Measurements from ENCODE around the gene PRR20B. TPM values are rescaled to one million over a fixed set of nuclear protein-coding genes. Genes with fewer than 3 reads are reported as not detected.
"Not testable (repeated sequence)": the region's sequence is repeated elsewhere in the genome, so short reads cannot be mapped to it uniquely, and the experiment has no call there.

The PRR20B gene
- total RNA-seq = not detected

DNA sequence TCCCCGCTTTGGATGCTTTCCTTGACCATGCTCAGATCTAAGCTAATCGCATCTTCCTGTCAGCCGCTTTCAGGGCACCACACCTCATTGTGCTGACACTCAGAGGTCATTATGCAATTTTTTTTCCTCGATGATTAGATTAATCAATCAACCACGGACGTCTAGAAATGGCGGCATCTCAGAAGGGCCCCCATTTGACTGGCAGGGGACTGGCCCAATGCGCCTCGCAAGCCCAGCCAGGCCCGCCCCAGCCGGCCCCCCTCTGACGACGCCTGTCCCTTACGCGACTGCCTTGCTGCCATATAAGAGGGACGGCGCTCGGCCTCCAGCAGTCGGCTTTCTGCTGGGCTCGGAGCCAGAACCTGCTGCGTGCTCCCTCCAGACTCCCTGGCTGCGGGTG, at the start of gene PRR20B:
Gene PRR20B (plus strand): TSS at position 301 of the 400 bp plus-strand sequence. CDS start 387 bp downstream, outside the sequence.
- not testable (repeated sequence) for ATAC-seq

DNA sequence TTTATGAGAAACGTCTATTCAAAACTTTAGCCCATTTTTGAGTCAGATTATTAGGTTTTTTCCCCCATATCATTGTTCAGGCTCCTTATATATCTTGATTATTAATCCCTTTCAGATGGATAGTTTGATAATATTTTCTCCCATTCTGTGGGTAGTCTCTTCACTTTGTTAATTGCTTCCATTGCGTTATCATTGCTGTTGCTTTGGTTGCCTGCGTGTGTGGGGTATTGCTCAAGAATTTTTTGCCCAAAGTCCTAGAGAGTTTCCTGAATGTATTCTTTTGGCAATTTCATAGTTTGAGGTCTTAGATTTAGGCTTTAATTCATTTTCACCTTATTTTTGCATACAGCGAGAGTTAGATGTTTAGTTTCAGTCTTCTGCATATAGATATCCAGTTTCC, 32.3 kb upstream of the PRR20B start:
- ATAC-seq = no peak

DNA sequence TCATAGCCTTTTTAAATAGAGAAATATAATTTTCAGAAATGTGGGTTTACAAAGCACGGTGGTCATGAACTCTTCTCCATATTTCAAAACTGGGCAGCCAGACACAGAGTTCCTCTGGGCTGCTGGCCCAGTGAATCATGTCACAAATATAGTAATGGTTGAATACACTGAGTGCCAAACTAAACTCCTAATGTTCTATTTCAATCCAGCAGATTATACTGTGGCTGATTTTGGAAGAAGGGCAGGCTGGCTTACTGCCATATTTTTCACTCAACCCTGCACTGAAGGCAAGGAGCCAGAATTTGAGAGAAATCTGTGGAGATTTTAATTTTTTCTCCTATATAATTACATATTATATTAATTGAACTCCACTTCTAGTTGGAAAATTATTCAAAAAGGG, 23.6 kb upstream of the PRR20B start:
- ATAC-seq = no peak

DNA sequence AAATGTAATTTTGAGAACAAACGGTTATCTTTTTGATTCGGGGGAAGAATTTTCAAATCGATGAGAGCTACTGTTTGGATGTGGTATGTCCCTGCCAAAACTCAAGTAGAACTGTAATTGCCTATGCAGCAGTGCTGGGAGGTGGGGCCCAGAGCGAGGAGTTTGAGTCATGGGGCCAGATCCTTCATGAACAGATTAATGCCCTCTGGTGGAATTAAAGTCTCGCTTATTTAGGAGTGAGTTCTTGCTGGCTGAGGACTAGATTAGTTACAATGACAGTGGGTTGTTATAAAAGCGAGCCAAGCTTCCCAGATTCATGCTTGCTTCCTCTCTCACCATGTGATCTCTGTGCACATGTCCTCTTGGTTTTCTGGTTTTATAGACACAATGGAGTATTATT, 18.4 kb upstream of the PRR20B start:
- ATAC-seq = no peak

DNA sequence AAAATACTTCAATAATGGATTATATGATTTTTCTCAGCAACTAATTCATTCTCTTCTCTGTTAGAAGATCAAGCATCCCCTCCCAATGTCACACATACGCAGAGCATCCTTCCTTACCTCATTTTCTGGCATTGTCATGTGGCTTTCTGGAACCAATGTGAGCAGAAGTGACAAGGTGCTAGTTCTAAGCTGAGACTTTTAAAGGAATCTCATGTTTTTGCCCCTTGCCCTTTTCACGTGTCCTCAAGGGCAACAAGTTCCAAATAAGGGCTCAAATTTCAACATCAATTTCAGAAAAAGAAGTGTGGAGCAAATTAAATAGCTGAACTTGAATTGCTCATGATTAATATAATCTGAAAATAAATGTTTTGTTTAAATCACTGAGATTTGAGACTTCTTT, 11.2 kb upstream of the PRR20B start:
- ATAC-seq = no peak

DNA sequence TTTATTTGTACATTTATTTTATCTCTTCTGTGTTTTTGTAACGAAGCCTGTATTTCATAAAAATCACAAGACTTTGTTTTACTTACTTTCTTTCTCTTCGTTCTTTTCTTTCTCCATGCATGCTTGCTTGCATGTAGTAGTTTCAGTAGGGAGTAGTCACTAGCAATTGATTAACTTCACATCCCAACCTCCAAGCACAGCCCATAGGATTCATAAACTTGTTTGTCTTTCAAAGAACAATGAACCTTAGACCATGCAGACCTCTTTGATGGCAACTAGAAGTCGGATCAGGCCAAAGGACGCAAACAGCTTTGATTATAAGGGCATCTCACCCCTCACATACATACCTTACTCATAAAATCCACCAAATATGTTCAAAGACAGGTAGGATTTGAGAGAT, 9.7 kb upstream of the PRR20B start:
- ATAC-seq = no peak

DNA sequence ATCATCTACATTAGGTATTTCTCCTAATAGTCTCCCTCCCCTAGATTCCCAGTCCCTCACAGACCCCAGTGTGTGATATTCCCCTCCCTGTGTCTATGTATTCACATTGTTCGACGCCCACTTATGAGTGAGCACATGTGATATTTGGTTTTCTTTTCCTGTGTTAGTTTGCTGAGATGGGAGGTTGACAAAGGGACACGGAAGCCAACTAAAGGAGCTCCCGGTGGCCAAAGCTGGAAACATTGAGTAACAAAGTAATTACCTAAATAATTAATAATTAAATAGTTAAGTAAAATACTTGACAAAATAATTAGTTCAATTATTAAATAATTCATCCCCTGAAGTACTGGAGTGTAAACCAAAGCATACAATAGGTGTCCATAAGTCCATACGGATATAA, 8.3 kb upstream of the PRR20B start:
- ATAC-seq = no peak

DNA sequence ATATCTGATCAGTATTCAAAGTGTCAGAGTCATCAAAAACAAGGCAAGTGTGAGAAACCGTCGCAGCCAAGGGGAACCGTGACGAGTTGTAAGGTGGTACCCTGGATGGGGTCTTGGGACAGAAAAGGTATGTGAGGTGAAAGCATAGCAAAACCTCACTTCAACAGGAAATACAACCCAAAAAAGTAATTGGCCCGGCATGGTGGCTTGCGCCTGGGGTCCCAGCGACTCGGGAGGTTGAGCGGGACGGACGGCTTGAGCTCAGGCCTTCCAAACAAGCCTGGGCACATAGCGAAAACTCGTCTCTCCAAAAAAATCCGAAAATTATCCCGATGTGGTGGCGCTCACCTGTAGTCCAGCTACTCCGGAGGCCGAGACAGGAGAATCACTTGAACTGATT, 7.5 kb upstream of the PRR20B start:
- not testable (repeated sequence) for ATAC-seq

DNA sequence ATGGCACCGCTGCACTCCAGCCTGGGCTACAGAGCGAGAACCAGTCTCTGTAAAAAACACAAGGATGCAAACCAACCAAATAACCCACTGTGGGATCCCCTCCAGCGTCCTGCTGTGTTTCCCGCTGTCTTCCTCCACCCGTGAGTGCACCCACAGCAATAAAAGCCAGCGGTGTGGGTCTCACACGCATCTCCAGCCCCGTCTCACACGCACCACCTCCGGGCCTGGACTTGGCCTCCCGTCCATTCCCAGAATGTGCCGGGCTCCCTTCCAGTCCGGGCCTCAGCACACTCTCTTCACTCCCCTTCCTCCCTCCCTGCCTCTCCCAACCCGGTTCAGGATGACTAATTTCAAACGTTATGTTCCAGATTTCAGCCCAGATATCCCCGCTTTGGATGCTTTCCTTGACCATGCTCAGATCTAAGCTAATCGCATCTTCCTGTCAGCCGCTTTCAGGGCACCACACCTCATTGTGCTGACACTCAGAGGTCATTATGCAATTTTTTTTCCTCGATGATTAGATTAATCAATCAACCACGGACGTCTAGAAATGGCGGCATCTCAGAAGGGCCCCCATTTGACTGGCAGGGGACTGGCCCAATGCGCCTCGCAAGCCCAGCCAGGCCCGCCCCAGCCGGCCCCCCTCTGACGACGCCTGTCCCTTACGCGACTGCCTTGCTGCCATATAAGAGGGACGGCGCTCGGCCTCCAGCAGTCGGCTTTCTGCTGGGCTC, 6.9 kb upstream of the PRR20B start, which contains the start of gene PRR20A:
Gene PRR20A (plus strand): TSS at position 684 of the 734 bp plus-strand sequence. CDS start 387 bp downstream, outside the sequence.
- ATAC-seq = not testable (repeated sequence)

DNA sequence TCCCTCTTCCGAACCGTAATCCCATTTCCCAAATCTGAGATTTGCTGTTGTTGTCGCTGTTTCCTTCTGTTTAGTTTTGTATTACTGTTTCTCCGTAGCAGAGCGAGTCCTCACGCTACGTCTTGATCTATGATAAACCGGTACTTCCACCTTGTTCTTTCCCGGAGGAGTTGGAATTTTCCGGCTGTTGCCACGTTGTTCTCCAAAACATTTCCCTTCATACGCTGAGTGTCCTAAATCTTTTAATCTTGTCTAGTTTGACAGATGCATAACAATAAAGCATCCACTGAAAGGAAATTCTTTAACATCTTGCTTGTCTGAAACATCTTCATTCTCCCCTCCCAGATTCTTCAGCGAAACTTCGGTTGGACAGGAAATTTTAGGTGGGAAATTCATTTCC, 818 bp downstream of the PRR20B start:
- ATAC-seq = not testable (repeated sequence)

DNA sequence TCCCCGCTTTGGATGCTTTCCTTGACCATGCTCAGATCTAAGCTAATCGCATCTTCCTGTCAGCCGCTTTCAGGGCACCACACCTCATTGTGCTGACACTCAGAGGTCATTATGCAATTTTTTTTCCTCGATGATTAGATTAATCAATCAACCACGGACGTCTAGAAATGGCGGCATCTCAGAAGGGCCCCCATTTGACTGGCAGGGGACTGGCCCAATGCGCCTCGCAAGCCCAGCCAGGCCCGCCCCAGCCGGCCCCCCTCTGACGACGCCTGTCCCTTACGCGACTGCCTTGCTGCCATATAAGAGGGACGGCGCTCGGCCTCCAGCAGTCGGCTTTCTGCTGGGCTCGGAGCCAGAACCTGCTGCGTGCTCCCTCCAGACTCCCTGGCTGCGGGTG, 6.5 kb downstream of the PRR20B start, which contains the start of gene PRR20C:
Gene PRR20C (plus strand): TSS at position 301 of the 400 bp plus-strand sequence. CDS start 387 bp downstream, outside the sequence.
- not testable (repeated sequence) for ATAC-seq

DNA sequence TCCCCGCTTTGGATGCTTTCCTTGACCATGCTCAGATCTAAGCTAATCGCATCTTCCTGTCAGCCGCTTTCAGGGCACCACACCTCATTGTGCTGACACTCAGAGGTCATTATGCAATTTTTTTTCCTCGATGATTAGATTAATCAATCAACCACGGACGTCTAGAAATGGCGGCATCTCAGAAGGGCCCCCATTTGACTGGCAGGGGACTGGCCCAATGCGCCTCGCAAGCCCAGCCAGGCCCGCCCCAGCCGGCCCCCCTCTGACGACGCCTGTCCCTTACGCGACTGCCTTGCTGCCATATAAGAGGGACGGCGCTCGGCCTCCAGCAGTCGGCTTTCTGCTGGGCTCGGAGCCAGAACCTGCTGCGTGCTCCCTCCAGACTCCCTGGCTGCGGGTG, 13.0 kb downstream of the PRR20B start, which contains the start of gene PRR20D:
Gene PRR20D (plus strand): TSS at position 301 of the 400 bp plus-strand sequence. CDS start 387 bp downstream, outside the sequence.
- ATAC-seq = not testable (repeated sequence)

DNA sequence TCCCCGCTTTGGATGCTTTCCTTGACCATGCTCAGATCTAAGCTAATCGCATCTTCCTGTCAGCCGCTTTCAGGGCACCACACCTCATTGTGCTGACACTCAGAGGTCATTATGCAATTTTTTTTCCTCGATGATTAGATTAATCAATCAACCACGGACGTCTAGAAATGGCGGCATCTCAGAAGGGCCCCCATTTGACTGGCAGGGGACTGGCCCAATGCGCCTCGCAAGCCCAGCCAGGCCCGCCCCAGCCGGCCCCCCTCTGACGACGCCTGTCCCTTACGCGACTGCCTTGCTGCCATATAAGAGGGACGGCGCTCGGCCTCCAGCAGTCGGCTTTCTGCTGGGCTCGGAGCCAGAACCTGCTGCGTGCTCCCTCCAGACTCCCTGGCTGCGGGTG, 19.6 kb downstream of the PRR20B start, which contains the start of gene PRR20E:
Gene PRR20E (plus strand): TSS at position 301 of the 400 bp plus-strand sequence. CDS start 387 bp downstream, outside the sequence.
- ATAC-seq = not testable (repeated sequence)

DNA sequence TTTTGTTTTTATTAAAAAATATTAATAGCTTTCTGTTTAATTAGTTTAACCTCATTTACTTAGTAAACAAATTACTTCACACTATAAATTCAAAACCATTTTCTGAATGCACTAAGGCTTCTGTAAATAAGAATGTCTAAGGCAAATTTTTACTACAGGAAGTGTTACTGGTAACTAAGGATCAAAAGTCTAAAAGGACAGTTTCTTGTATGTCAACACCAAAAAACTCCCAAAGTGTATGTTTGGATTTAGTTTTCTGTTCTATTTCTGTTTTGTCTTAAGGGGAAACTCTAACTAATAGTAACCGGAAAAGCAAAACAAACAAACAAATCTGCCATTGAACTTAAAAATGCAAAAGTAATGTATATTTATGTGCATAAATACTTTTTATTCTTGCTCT, 44.4 kb downstream of the PRR20B start:
- ATAC-seq = no peak

Other genes starting within 250 kb of the PRR20B start
- not detected for gene PRR20A, start 6.6 kb upstream of the PRR20B start, total RNA-seq
- not detected for gene PRR20C, start 6.6 kb downstream of the PRR20B start, total RNA-seq
- gene PRR20D, start 13.1 kb downstream of the PRR20B start, total RNA-seq = not detected
- gene PRR20E, start 19.7 kb downstream of the PRR20B start, total RNA-seq = not detected

Measured in esophagus mucosa (tissue), 1 donor.